Measurements from ENCODE around the gene OR4K15. TPM values are rescaled to one million over a fixed set of nuclear protein-coding genes. Genes with fewer than 3 reads are reported as not detected.
"Not testable (repeated sequence)": the region's sequence is repeated elsewhere in the genome, so short reads cannot be mapped to it uniquely, and the experiment has no call there.

The OR4K15 gene, protein sequence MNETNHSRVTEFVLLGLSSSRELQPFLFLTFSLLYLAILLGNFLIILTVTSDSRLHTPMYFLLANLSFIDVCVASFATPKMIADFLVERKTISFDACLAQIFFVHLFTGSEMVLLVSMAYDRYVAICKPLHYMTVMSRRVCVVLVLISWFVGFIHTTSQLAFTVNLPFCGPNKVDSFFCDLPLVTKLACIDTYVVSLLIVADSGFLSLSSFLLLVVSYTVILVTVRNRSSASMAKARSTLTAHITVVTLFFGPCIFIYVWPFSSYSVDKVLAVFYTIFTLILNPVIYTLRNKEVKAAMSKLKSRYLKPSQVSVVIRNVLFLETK
- not detected for total RNA-seq

DNA sequence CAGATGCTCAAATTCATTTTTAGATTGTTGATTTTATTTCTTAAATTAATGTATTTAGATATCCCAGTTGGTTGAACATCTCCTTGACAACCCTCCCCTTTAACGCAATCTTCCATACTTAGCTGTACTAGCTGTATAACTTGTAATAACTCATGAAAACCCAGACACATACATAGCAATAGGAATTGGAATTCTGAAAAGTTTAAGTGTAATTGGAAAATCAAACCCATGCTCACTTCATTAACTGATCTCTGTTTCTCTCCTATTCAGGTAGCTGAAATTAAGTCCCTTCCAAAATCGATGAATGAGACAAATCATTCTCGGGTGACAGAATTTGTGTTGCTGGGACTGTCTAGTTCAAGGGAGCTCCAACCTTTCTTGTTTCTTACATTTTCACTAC, at the start of gene OR4K15:
Gene OR4K15 (plus strand): TSS at position 301 of the 400 bp plus-strand sequence. CDS start 0 bp downstream, at position 301.
- Histone ChIP-seq H3K27ac (no peak within 1 kb of the TSS), H3K4me3 (no peak within 1 kb of the TSS), H3K36me3 (no peaks in the 10 kb centered on the region), H3K4me1 (no peaks in the 10 kb centered on the region), H3K9me3 (no peaks in the 10 kb centered on the region), H3K27me3 (no peaks in the 10 kb centered on the region)
- TF ChIP-seq POLR2A (IDR thresholded peaks at IDR 0.05), result no peak
- TF ChIP-seq, protein P1, sequence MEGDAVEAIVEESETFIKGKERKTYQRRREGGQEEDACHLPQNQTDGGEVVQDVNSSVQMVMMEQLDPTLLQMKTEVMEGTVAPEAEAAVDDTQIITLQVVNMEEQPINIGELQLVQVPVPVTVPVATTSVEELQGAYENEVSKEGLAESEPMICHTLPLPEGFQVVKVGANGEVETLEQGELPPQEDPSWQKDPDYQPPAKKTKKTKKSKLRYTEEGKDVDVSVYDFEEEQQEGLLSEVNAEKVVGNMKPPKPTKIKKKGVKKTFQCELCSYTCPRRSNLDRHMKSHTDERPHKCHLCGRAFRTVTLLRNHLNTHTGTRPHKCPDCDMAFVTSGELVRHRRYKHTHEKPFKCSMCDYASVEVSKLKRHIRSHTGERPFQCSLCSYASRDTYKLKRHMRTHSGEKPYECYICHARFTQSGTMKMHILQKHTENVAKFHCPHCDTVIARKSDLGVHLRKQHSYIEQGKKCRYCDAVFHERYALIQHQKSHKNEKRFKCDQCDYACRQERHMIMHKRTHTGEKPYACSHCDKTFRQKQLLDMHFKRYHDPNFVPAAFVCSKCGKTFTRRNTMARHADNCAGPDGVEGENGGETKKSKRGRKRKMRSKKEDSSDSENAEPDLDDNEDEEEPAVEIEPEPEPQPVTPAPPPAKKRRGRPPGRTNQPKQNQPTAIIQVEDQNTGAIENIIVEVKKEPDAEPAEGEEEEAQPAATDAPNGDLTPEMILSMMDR (IDR thresholded peaks at IDR 0.05), result no peak
- no peak for DNase-seq

DNA sequence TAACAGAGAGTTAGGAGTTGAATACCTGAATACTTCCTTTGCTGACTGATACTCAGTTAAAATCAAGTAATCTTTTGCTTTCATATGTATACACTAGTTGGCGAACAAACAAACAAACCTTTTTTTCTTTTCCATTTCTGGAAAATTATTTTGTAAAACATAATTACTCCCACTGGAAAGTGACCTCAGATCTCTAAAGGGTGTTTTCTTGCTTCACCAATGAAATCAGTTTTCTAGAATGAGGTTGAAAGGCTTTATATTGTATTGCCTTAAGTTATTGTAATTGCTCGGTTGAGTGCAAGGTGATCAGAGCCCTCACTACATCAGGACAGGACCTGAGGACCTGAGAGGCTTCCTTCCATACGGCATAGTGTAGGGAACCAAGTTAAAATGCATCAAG, 44.8 kb upstream of the OR4K15 start, which contains the start of gene OR4K1:
Gene OR4K1 (plus strand): TSS at position 301 of the 400 bp plus-strand sequence. CDS start 4,750 bp downstream, outside the sequence.
- H3K36me3 ChIP-seq, result no peaks in the 10 kb centered on the region
- DNase-seq, result no peak
- TF ChIP-seq, protein P1 (IDR thresholded peaks at IDR 0.05), result no peak
- no peak for TF ChIP-seq POLR2A (IDR thresholded peaks at IDR 0.05)
- no peaks in the 10 kb centered on the region for H3K4me1 ChIP-seq
- H3K4me3 ChIP-seq, result no peak within 1 kb of the TSS
- no peaks in the 10 kb centered on the region for H3K27me3 ChIP-seq
- no peaks in the 10 kb centered on the region for H3K9me3 ChIP-seq
- no peak within 1 kb of the TSS for H3K27ac ChIP-seq

DNA sequence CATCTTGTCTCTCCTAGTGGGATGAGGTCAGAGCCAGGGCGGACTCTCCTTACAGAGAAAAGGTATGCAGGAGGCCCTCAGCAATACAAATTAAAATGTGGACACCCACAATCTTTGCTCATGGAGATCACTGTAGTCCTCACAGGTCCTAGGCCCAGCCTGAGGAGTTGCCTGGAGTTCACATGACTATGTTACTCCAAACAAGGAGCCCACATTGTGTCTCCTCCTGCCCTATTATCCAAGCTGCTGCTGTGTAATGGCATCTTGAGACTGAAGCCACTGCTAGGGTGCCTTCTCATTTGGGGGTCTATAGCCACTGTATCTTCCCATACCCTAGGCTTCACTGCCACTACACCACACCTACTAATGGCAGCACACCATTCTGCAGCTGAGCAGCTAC, 33.7 kb upstream of the OR4K15 start:
- Histone ChIP-seq H3K9me3 (no peaks in the 10 kb centered on the region), H3K27ac (no peak overlapping the region), H3K4me1 (no peaks in the 10 kb centered on the region), H3K4me3 (no peak overlapping the region), H3K27me3 (no peaks in the 10 kb centered on the region), H3K36me3 (no peaks in the 10 kb centered on the region)
- no peak for TF ChIP-seq POLR2A (IDR thresholded peaks at IDR 0.05)
- TF ChIP-seq, protein P1 (IDR thresholded peaks at IDR 0.05), result no peak
- DNase-seq, result no peak

DNA sequence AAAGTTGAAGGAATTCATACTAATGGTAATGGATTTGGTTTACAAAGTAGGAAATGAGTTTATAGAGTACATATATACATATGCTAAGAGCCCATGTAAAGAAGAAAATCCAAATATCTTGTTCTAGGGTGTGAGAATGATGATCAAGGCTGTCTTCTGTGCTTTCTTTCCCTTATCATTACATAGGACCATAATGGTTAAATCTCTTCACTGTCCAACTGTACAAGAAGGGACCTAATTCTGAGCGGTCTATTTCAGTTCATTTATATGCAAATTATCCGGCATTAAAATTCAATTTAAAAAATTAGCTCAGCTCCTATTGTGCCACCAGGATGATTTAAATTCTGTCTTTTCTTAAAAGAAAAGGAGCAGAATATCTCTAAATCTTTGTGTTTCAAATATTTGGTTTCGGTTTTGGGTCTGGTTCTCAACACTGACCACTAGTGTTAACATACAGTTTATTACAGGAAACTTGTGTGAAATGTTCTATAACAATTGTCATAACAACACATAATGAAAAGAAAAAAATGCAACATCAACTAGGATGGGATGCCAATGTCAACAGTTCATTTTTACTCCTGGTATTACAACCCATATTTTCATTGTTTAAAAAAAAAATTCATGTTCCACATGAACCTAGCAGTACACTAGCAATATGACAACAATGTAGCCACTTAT, 27.8 kb upstream of the OR4K15 start:
- Histone ChIP-seq H3K36me3 (no peaks in the 10 kb centered on the region), H3K27ac (no peak overlapping the region), H3K9me3 (no peaks in the 10 kb centered on the region), H3K4me1 (no peaks in the 10 kb centered on the region), H3K4me3 (no peak overlapping the region), H3K27me3 (no peaks in the 10 kb centered on the region)
- no peak for DNase-seq
- TF ChIP-seq, protein P1 (IDR thresholded peaks at IDR 0.05), result no peak
- no peak for TF ChIP-seq POLR2A (IDR thresholded peaks at IDR 0.05)

DNA sequence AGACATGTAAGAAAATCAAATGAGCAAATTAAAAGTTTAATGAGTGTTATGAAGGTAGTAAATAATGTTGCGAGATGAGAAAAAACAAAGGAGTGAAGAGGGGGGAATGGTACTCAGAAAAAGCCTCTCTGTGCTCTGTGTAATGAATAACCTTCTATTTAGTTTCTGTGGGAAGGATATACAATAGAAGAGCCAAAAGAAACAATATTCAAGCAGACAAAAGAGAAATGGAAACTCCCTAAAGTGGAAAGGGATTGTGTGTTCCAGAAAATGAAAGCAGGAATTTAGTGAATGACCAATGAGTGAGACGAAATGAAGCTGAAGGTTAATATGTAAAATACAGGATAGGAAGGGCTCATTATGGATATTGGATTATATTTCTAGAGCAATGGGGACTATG, 26.2 kb upstream of the OR4K15 start:
- no peaks in the 10 kb centered on the region for H3K27me3 ChIP-seq
- no peaks in the 10 kb centered on the region for H3K36me3 ChIP-seq
- no peak overlapping the region for H3K27ac ChIP-seq
- H3K9me3 ChIP-seq, result no peaks in the 10 kb centered on the region
- H3K4me1 ChIP-seq, result no peaks in the 10 kb centered on the region
- DNase-seq, result no peak
- no peak for TF ChIP-seq POLR2A (IDR thresholded peaks at IDR 0.05)
- TF ChIP-seq, protein P1 (IDR thresholded peaks at IDR 0.05), result no peak
- no peak overlapping the region for H3K4me3 ChIP-seq

DNA sequence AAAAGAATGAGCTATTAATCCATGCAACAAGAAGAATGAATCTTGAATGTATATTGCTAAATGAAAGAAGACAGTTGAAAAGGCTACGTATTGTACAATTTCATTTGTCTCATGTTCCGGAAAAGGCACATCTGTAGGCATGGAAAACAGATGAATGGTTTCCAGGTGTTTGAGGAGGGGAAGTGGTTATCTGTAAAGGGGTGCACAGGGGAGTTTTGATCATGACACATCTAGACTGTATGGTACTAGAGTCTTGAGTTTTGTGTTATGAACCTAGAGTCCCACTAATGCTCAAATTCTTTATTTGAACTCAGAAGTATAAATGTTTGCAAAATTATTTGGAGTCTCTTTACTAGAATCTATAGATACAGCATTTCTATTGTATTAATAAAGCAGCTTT, 5.7 kb upstream of the OR4K15 start:
- not testable (repeated sequence) for H3K4me1 ChIP-seq, H3K4me3 ChIP-seq, H3K27ac ChIP-seq, DNase-seq, H3K36me3 ChIP-seq, H3K9me3 ChIP-seq, H3K27me3 ChIP-seq

All from Peyer's patch (tissue), 4 donors.